ENCODE measurements around the gene AVL9.
A peak's percentile ranks its signal among the peaks of the same experiment; 100 is the strongest.
"Not testable (repeated sequence)": the region's sequence is repeated elsewhere in the genome, so short reads cannot be mapped to it uniquely, and the experiment has no call there.

Gene AVL9

DNA sequence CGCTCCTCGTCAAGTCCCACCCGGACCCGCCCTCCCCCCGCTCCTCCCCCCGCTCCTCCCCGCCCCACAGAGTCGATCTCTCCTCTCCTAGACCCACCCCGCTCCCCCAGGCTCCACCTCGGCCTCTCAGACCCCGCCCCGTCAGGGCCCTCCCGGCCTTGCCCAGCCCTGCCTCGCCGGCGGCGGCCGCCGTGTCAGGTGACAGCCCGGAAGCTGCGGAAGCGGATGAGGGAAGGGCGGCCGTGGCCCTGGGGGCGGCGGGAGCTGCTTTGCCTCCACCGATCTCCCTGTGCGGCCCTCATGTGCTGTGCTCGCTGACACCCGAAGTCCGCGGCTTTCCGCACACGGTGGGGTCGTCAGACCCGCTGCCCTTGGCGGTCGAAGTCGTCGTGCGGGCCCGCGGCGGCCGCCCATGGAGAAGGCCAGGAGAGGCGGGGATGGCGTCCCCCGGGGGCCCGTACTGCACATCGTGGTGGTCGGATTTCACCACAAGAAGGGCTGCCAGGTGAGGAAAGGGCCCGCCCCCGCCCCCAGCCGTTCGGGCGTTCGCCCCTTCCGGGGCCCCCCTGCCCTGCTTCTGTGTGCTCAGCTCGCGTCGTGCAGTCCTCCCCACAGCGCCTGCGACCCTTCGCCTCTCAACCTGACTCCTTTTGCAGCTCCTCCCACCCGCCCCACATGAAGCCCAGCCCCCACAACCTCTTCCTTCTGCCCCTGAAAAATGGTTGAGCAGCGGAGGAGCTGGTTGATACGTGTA, at the start of gene AVL9:
AVL9 (plus strand) TSS at position 192 of the 754 bp plus-strand sequence; CDS start at position 413, 221 bp downstream.
- peak; percentile 97 to 99 (median 98) for DNase-seq

DNA sequence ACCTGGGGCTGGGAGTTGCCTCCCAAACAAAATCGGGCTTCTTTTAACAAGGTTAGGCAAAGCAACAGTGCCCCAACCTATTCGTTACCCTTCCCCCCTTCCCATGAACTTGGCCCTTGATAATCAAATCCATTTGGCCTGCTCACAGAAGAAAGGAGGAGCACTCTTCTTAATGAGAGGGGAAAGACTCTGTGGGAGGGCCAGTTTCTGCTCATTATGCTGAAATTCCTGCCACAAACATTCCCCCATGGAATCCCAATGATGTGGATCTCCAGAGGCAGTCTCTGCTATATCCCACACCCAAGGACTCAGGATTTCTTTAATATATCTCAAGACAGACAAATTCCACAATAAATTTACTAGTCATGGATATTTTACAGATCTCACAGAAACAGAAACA, 48.1 kb upstream of the AVL9 start:
- DNase-seq: no peak

DNA sequence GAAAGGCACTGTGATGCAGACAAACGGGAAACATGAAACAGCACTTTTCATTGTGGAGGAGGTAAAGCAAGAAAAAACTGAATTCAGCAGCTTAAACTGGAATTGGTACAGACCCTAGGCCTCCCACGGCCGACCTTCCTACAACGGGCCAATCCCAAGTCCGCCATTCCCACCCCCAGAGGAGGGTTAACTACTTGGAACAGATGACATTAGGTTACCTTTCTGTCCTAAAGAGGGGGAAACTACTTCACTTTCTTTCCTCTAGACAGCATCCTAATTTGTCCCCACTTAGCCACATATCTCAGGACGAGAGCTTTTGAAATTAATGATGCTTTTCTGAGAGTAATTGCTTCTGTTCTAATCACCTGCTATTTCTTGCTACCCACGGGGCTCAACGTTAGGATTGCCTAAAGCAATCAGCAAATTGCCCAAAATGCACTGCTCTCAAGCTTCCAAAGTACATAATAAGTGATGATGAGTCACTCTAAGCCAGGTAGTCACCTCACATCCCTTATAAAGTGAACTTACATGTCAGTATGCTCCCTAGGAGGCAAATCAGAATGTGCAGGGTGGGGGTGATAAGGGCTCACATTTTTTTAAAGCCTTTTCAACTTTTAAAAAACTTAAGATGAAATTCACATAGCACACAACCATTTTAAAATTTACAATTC, 41.8 kb upstream of the AVL9 start:
- DNase-seq: no peak

DNA sequence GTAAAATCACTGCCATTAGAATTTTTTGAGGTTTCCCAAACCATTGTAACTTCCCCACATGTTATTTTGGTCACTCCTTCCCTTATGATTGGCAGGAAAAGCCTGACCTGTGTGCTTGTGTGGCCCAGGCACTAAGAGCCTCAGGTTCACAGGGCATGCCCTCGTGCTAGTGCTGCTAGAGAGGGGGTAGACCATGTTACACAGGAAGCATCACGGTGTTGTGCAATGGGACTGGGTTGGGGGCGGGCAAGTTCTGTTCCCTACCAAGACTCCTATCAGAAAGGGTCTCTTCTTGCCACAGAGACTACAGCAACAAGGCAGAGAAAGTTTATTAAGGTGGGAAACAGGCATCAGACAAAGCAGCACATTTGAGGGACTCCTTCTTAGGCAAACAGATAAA, 37.3 kb upstream of the AVL9 start:
- no peak for DNase-seq

DNA sequence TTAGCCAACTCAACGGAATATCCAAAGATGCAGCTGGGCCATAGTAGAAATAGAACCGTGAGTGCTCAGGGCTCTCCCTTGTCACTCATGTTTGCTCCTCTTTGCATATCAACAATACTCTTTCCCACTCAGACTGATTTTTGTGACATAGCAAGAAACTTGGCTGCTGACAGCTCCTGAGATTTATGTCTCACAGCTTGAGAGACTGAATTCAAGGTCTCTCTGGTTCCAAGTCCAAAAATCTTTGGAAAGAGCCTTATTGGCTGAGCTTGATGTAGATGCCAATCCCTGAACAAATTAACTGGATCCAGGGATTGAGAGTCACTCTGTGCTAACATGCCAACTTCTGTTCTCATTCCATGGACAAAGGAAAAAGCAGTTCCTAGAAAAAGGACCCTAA, 35.5 kb upstream of the AVL9 start:
- no peak for DNase-seq

DNA sequence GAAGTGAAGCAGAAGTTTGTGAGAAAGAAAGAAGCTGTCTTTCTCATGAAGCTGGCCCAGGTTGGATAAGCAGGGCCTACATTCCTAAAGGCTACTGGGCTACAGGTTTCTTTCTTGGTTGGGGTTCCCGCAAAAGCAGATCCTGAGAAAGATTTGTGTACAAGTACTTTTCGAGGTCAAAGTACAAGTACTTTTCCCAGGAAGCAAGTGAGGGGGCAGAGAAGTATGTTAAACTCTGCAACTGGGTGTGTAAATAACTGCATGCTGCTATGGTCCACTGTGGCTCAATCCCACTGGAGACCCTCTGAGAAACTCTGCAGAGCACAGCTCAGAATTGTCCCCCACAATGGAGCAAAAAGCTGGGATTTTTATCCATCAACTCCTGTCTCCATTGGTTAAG, 33.8 kb upstream of the AVL9 start:
- no peak for DNase-seq

DNA sequence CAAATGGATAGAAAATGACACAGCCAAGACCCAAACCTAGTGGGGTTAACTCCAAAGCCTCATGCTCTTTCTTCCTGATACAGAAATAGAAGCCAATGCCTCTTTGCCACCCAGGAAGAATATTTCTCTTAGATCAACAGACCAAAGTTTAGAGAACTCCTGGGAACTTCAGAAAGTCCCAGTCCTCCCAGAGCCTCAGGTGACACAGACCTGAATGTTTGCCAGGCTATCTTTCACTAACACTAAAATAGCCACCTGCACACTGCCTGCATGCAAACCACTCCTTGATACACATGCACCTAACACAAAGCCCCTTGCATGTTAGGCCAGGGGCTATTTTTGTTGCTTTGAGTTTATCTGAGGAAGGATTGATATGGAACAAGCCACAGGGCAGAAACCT, 32.8 kb upstream of the AVL9 start:
- no peak for DNase-seq

DNA sequence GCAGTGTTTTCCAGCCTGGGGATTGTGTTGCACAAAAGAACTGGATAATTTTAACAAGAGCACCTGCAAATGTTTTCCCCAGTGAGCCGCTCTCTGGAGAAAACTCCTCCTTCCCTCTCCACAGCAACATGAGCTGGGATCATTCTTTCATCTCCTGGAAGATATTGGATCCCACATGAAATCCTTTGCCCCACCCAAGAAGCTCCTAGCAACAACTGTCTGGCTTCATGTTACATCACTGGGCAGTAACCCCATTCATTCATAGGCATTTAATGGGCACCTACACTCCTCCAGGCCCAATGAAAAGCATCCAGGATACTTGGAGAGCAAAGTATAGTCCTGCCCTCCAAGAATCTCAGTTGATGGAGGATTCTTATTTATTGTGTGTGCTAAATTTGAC, 32.3 kb upstream of the AVL9 start:
- no peak for DNase-seq

DNA sequence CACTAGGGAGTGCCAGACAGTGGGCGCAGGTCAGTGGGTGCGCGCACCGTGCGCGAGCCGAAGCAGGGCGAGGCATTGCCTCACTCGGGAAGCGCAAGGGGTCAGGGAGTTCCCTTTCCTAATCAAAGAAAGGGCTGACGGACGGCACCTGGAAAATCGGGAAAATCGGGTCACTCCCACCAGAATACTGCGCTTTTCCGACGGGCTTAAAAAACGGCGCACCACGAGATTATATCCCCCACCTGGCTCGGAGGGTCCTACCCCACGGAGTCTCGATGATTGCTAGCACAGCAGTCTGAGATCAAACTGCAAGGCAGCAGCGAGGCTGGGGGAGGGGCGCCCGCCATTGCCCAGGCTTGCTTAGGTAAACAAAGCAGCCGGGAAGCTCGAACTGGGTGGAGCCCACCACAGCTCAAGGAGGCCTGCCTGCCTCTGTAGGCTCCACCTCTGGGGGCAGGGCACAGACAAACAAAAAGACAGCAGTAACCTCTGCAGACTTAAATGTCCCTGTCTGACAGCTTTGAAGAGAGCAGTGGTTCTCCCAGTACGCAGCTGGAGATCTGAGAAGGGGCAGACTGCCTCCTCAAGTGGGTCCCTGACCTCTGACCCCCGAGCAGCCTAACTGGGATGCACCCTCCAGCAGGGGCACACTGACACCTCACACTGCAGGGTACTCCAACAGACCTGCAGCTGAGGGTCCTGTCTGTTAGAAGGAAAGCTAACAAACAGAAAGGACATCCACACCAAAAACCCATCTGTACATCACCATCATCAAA, 30.5 kb upstream of the AVL9 start:
- not testable (repeated sequence) for DNase-seq

DNA sequence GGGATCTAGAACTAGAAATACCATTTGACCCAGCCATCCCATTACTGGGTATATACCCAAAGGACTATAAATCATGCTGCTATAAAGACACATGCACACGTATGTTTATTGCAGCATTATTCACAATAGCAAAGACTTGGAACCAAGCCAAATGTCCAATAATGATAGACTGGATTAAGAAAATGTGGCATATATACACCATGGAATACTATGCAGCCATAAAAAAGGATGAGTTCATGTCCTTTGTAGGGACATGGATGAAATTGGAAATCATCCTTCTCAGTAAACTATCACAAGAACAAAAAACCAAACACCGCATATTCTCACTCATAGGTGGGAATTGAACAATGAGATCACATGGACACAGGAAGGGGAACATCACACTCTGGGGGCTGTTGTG, 25.3 kb upstream of the AVL9 start:
- DNase-seq: not testable (repeated sequence)

DNA sequence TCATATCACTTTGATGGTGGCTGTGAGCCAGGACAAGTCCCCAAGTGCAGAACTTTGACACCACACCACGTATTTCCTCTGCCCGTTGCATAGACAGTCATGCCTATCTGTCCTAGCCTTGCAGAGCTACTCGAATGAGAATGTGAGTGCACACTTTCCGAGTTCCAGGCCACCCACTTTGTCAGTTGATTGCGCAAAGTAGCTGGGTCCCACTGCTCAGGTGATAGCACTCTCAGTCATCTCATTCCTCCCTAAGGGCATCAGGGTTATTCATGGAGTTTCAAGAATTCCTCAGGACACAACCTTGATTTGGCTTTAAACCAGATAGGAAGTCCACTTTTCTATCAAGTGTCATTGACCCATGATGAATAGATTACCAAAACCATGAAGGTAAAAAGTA, 24.4 kb upstream of the AVL9 start:
- DNase-seq: no peak

DNA sequence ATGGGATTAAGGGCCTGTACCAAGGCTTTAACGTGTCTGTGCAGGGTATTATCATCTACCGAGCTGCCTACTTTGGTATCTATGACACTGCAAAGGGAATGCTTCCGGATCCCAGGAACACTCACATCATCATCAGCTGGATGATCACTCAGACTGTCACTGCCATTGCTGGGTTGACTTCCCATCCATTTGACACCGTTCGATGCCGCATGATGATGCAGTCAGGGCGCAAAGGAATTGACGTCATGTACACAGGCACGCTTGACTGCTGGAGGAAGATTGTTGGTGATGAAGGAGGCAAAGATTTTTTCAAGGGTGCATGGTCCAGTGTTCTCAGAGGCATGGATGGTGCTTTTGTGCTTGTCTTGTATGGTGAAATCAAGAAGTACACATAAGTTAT, 23.3 kb upstream of the AVL9 start:
- no peak for DNase-seq

DNA sequence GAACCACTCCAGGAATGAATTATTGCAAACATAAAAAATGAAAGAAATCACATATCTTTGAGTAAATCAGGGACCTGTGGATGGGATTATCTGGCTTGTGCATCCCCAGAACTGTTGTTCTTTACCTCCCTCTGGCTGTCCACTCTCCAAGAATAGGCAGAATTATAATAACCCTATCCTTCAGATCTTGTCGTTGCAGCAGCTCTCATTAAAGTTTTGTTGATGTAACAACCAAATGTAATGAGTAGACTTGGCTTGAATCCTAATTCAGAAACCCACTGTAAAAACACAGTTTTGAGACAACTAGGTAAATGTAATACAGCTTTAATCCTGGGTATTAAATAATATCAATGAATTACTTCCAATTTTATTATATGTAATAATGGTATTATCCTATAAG, 21.3 kb upstream of the AVL9 start:
- DNase-seq: no peak

DNA sequence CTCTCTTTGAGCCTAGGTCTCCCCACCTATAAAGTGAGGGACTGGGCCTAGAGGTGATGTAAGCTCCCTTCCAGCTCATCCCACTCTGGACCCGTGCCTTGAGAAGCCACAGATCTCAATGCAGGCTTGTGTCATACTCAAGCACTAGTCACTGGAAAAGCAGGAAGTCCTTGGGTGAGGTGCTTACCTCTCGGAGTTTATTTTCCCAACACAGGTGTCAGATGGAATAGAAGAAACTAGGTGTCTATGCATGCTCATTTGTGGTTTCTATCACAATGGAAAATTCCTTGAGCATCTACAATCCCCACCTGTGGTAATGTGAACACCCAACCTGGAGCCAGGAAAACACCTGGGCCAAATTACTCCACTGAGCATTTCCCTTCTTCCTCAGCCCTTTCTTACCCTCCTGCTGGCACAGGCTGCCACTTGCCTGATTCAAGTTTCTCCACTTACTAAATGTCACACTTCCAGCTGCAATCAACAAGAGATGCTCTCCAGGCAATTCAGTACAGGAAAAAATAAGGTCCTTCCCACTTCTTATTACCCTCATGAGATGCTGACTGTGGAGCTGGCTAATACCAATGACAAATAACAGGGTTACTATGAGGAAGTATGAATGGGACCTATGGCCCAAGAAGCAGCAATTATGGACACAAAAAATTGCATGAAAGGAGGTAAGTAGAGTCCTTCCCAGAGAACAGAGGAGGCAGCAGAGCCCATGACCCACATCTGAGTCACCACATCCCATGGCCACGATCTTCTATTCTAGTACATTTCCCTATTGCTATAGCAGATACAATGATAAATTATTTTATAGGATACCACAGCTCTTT, 18.3 kb upstream of the AVL9 start:
- DNase-seq: no peak

DNA sequence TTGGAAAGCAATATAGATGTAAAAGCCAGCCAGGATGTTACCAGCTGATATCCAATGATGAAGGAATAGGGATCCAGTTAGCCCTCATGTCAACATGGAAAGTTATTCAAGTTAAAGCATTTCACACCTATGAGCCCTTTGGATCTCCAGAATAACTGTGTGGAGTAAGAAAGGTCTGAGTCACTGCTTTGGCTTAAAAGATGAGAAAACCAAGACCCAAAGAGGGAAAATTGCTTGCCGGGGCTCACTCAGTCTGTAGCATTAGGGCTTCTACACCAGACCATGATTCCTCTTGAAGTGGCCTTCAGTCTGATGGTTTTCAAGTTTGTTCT, 17.7 kb upstream of the AVL9 start:
- DNase-seq: no peak

DNA sequence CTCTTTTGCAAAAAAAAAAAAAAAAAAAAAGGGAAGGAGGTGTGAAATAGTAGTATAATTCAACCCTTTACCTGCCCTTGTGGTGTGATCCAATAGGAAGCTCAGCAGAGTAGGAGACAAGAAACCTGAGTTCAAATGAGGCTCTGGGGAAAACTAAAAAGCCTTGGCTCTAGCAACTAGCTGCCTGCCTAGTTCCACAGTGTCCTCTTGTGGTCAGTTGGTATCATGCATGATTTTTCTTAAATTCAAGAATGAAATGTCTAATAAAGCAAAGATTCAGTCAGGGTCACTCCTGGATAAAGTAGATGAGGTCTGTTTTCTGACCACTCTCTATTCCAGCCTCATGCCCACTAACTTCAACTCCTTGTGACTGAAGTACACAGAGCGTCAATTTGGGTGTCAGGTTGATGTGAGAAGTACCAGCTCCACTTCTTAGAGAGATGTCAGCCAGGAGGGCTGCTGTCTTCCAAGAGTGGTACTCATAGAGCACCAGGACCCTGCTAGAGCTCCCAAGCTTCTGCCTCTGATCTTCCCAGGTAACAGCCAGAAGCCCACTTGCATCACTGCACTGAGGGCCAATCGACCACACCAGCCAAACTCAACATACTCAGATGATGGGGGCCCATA, 15.6 kb upstream of the AVL9 start:
- DNase-seq: no peak

DNA sequence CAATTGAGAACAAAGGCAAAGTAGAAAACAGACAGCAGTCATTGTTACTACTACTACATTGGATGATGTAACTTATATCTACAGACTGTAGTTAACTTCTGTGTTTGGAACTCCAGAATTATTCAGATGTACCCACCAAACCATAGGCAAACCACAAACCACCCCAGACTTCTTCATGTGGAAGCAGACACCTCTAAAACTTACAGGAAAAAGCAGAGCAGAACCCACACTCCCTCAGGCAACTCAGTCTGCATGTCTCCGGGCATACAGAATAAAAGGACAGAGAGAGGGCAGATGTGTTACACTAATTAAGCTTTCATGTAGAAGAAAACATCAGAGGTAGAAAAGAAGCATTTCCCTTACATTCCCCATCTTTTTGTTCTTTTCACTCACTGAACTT, 14.1 kb upstream of the AVL9 start:
- DNase-seq: no peak

DNA sequence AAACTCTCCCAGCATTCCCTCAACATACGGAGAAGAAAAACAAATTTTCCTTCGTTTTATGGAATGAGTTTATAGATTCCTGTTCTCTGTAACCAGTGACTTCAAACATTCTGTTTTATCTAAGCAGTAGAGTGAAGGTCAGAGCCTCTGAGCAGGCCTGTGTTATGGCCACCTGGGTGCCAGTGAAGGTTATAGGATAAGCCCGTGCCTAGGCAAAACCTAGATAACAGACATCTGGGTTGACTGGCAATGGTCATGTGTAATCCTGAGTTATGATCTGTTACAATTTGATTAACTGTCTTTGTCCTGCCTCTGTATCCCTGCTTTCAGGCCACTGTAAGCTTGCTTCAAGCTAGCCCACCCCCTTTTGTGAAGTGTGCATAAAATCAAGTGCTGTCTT, 13.4 kb upstream of the AVL9 start:
- DNase-seq: no peak

DNA sequence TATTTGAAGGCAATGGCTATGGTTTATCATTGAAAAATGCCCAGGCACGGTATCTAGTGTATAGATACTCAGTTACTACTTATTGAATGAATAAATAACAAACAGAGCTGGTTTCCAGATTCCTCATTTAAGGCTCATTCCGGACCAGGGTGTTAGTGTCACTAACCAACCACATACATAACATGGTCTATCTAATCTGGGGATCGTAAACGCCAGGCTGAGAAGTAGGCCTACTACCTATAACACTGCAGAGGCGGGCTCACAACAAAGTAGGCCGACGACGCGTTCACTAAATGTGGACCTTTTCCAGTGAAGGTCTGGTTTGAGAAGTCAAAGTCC, 5.5 kb upstream of the AVL9 start:
- DNase-seq: no peak

DNA sequence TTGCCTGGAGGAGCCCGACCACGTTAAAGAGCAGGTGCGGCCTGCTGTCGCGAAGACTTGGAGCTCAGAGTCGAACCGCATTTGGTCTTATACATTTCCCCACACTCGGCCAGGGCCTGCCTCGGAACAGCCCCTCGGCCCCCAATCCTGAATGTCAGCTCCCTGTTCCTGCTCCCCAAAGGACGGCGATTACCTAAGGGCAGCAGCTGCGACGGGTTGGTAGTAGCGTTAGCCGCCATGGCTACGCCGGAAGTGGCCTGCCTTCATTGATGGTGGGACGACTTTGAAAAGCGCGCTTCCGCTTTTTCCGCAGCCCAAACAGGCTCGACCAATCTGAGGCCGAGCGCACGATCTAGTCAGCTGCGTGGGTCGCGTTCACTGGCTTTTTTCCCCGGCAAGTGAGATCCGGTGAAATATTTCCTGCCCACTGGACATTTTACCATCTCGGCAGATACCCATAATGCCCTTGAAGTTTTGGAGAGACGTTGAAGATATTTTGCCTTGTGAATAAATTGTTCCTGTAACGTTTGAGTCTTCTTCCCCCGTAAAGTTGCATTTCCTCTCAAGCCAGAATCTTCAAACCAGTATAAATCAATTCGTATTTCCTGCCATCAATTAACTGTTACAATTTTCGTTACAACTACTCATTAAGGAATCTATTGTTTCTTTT, 5.0 kb upstream of the AVL9 start, which contains the start of gene LSM5:
LSM5 (minus strand) TSS at position 254 of the 670 bp plus-strand sequence; CDS start at position 239, 15 bp downstream.
- peak; percentile 63 to 79 (median 76) for DNase-seq

DNA sequence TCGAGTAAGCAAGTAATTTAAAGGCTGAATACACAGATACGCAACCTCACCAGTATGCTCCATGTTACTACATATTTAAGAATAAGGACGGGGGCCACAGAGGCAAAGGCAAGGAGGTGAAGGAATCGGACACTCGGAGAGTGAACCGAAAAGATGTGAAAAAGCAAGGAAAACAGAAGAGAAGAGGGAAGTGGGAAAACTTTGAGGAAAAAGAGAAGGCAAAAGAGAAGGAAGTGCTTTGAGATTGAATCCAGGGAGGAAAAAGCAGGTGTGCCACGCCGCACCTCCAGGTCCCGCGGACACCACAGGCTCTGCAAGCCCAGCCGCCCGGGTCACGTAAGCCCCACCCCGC, 367 bp upstream of the AVL9 start:
- no peak for DNase-seq

Data from activated CD4-positive, CD25-positive, alpha-beta regulatory T cell (primary cell).